IMR-90 (cell line): ENCODE results near the gene FARS2. TPM values are rescaled to one million over a fixed set of nuclear protein-coding genes. Genes with fewer than 3 reads are reported as not detected.

Experiments
- ATAC-seq: fragments of 200-7000 bp; cut with Tn5 transposase; 2 replicates; pipeline ENCODE4 v1.9.1; 2020; ENCODE audit warnings: low read depth, mild to moderate bottlenecking, moderate library complexity
- BruUV-seq: library from RNA; stranded (reverse); fragments of 400-500 nt; replicated peaks from 2 replicates; lab custom pipeline; 2021; lab: Mats Ljungman, UMichigan
- CTCF ChIA-PET: fragments of 300-600 bp; formaldehyde crosslinking; extraction: SDS; loops from one replicate; lab custom pipeline; 2021; ENCODE audit warnings: antibody characterized with exemption; lab: Yijun Ruan, JAX
- POLR2A ChIA-PET: fragments of 300-600 bp; sonication (Branson Sonifier 250); formaldehyde crosslinking; loops from one replicate; lab custom pipeline; 2022; ENCODE audit warnings: antibody characterized with exemption; ENCODE audit not compliant: unreplicated experiment; lab: Charles Lee
- DNase-seq: peaks from one replicate; pipeline ENCODE4 v3.0.0; 2013
- H2AFZ ChIP-seq: replicated peaks from 2 replicates; pipeline ENCODE3; 2013; ENCODE audit warnings: low read length, mild to moderate bottlenecking; ENCODE audit not compliant: poor library complexity
- H2AK5ac ChIP-seq: 2 replicates; pipeline ENCODE4 v1.6.1; 2013; ENCODE audit warnings: low read depth, low read length, inconsistent platforms
- H2AK9ac ChIP-seq: replicated peaks from 2 replicates; pipeline ENCODE3; 2013; ENCODE audit warnings: mild to moderate bottlenecking, low read depth, low read length, moderate library complexity; ENCODE audit not compliant: poor library complexity
- H2BK120ac ChIP-seq: 2 replicates; pipeline ENCODE4 v1.6.1; 2013; ENCODE audit warnings: low read depth, low read length, inconsistent platforms
- H2BK15ac ChIP-seq: 3 replicates; pipeline ENCODE4 v1.6.1; 2013; ENCODE audit warnings: low read depth, low read length, inconsistent platforms
- H2BK20ac ChIP-seq: 2 replicates; pipeline ENCODE4 v1.6.1; 2013; ENCODE audit warnings: low read depth, mild to moderate bottlenecking, inconsistent platforms, low read length, moderate library complexity
- H2BK5ac ChIP-seq: 2 replicates; pipeline ENCODE4 v1.6.1; 2013; ENCODE audit warnings: mild to moderate bottlenecking, low read depth, low read length, inconsistent platforms; ENCODE audit not compliant: poor library complexity, severe bottlenecking
- H3K14ac ChIP-seq: replicated peaks from 2 replicates; pipeline ENCODE4 v1.6.1; 2013; ENCODE audit warnings: low read depth, low read length, inconsistent platforms
- H3K18ac ChIP-seq: 2 replicates; pipeline ENCODE4 v1.6.1; 2013; ENCODE audit warnings: low read depth, low read length, control low read depth
- H3K23ac ChIP-seq: 2 replicates; pipeline ENCODE4 v1.6.1; 2013; ENCODE audit warnings: low read depth, low read length, inconsistent platforms
- H3K27ac ChIP-seq: 2 replicates; pipeline ENCODE4 v1.5.1; 2013; ENCODE audit warnings: mild to moderate bottlenecking, control low read depth, low read length; ENCODE audit not compliant: insufficient read depth
- H3K27me3 ChIP-seq: 2 replicates; pipeline ENCODE4 v1.6.1; 2013; ENCODE audit warnings: low read length; ENCODE audit not compliant: control insufficient read depth, insufficient read depth
- H3K36me3 ChIP-seq: 2 replicates; pipeline ENCODE4 v1.6.1; 2013; ENCODE audit warnings: low read length, mixed read lengths; ENCODE audit not compliant: control insufficient read depth, insufficient read depth
- H3K4ac ChIP-seq: 2 replicates; pipeline ENCODE4 v1.6.1; 2013; ENCODE audit warnings: low read depth, low read length, inconsistent platforms
- H3K4me1 ChIP-seq: 2 replicates; pipeline ENCODE4 v1.6.1; 2013; ENCODE audit warnings: low read length, mixed read lengths; ENCODE audit not compliant: control insufficient read depth, insufficient read depth
- H3K4me2 ChIP-seq: 2 replicates; pipeline ENCODE4 v1.6.1; 2013; ENCODE audit warnings: low read depth, mild to moderate bottlenecking, control low read depth, low read length, moderate library complexity
- H3K4me3 ChIP-seq: 2 replicates; pipeline ENCODE4 v1.5.1; 2013; ENCODE audit warnings: low read depth, mild to moderate bottlenecking, control low read depth, low read length, moderate library complexity; ENCODE audit not compliant: insufficient read depth
- H3K56ac ChIP-seq: 2 replicates; pipeline ENCODE4 v1.6.1; 2013; ENCODE audit warnings: low read length, inconsistent platforms; ENCODE audit not compliant: insufficient read depth; ENCODE audit errors: extremely low read depth
- H3K79me1 ChIP-seq, 2 experiments: 2 replicates each; pipeline ENCODE4 v1.6.1; 2013; ENCODE audit warnings: low read length in 2 of 2, inconsistent platforms in 1 of 2, low read depth in 1 of 2
- H3K9ac ChIP-seq: 2 replicates; pipeline ENCODE4 v1.6.1; 2013; ENCODE audit warnings: low read depth, low read length, control low read depth
- H3K9me1 ChIP-seq: 2 replicates; pipeline ENCODE4 v1.6.1; 2013; ENCODE audit warnings: low read length, inconsistent platforms; ENCODE audit not compliant: insufficient read depth
- H3K9me3 ChIP-seq: 2 replicates; pipeline ENCODE4 v1.6.1; 2013; ENCODE audit warnings: low read length; ENCODE audit not compliant: control insufficient read depth, insufficient read depth
- H4K20me1 ChIP-seq: 2 replicates; pipeline ENCODE4 v1.6.1; 2013; ENCODE audit warnings: low read length, inconsistent platforms; ENCODE audit not compliant: insufficient read depth
- H4K5ac ChIP-seq: 2 replicates; pipeline ENCODE4 v1.6.1; 2013; ENCODE audit warnings: mild to moderate bottlenecking, low read depth, low read length, control low read depth
- H4K8ac ChIP-seq, 2 experiments: 2 replicates each; pipeline ENCODE4 v1.6.1; 2013; ENCODE audit warnings: low read depth in 2 of 2, low read length in 2 of 2, control low read depth in 1 of 2, inconsistent platforms in 1 of 2
- H4K91ac ChIP-seq: 2 replicates; pipeline ENCODE4 v1.6.1; 2013; ENCODE audit warnings: low read depth, low read length, inconsistent platforms; ENCODE audit not compliant: insufficient read depth
- BHLHE40 ChIP-seq: fragments of 150-350 bp; IDR thresholded peaks from 2 replicates; pipeline ENCODE4 v1.6.1; 2016; ENCODE audit warnings: mild to moderate bottlenecking, low read depth, low read length
- CEBPB ChIP-seq: IDR thresholded peaks from 2 replicates; pipeline ENCODE4 v1.6.1; 2012; ENCODE audit warnings: low read depth, low read length, improper control_type of control experiment
- CHD1 ChIP-seq: IDR thresholded peaks from 2 replicates; pipeline ENCODE4 v1.6.1; 2012; ENCODE audit warnings: low read depth, low read length, improper control_type of control experiment
- FOS ChIP-seq: fragments of 150-350 bp; IDR thresholded peaks from 2 replicates; pipeline ENCODE4 v1.6.1; 2016; ENCODE audit warnings: low read depth, low read length
- MAFK ChIP-seq: IDR thresholded peaks from 2 replicates; pipeline ENCODE4 v1.6.1; 2012; ENCODE audit warnings: low read depth, low read length, improper control_type of control experiment
- MAZ ChIP-seq: IDR thresholded peaks from 2 replicates; pipeline ENCODE4 v1.6.1; 2012; ENCODE audit warnings: low read depth, mild to moderate bottlenecking, low read length, improper control_type of control experiment, moderate library complexity, borderline replicate concordance
- MXI1 ChIP-seq: IDR thresholded peaks from 2 replicates; pipeline ENCODE4 v1.6.1; 2012; ENCODE audit warnings: low read depth, mild to moderate bottlenecking, low read length, moderate library complexity, borderline replicate concordance
- NFE2L2 ChIP-seq: fragments of 150-350 bp; IDR thresholded peaks from 2 replicates; pipeline ENCODE4 v1.6.1; 2016; ENCODE audit warnings: low read depth, mild to moderate bottlenecking, low read length
- POLR2A ChIP-seq: IDR thresholded peaks from 2 replicates; pipeline ENCODE4 v1.6.1; 2012; ENCODE audit warnings: mild to moderate bottlenecking, low read depth, low read length
- RAD21 ChIP-seq: IDR thresholded peaks from 2 replicates; pipeline ENCODE4 v1.6.1; 2012; ENCODE audit warnings: low read length, improper control_type of control experiment
- RCOR1 ChIP-seq: IDR thresholded peaks from 2 replicates; pipeline ENCODE4 v1.6.1; 2012; ENCODE audit warnings: mild to moderate bottlenecking, low read length, improper control_type of control experiment; ENCODE audit not compliant: insufficient replicate concordance
- RFX5 ChIP-seq: IDR thresholded peaks from 2 replicates; pipeline ENCODE4 v1.8.0; 2012; ENCODE audit warnings: low read depth, mild to moderate bottlenecking, low read length, moderate library complexity
- SMC3 ChIP-seq: fragments of 150-350 bp; IDR thresholded peaks from 2 replicates; pipeline ENCODE4 v1.6.1; 2016; ENCODE audit warnings: low read depth, mild to moderate bottlenecking, antibody characterized with exemption, low read length, moderate library complexity
- USF2 ChIP-seq: fragments of 150-350 bp; IDR thresholded peaks from 2 replicates; pipeline ENCODE4 v1.6.1; 2017; ENCODE audit warnings: mild to moderate bottlenecking, antibody characterized with exemption, low read length, low read depth
- WGBS, 2 experiments: methylation state at CpG; one replicate each; pipeline versions ENCODE4 v1.1.5 to v1.1.7; 2013; ENCODE audit warnings: missing lambda C conversion rate in 2 of 2; ENCODE audit not compliant: insufficient read length in 1 of 2; ENCODE audit errors: extremely low coverage in 2 of 2; 5-methylcytosine and 5-hydroxymethylcytosine counted together
- dilution Hi-C: fragments of 300-500 bp; cut with HindIII; formaldehyde crosslinking; loops from one replicate; pipeline ENCODE4 v1.14.3; 2018; ENCODE audit warnings: low sequenced_read_pairs; ENCODE audit not compliant: unreplicated experiment
- in situ Hi-C: fragments of 300-500 bp; cut with MboI; formaldehyde crosslinking; loops from 3 replicates; pipeline ENCODE4 v1.14.3; 2019; ENCODE audit warnings: low sequenced_read_pairs, inconsistent platforms, mixed read lengths
- intact Hi-C: fragments of 100-400 bp; cut with micrococcal nuclease; formaldehyde crosslinking; loops from 2 replicates; pipeline ENCODE4 v1.10.0; 2022
- polyA plus RNA-seq, 3 experiments: library from polyadenylated mRNA; depleted of rRNA; stranded (reverse); fragments of >200 nt; gene quantifications; 2 replicates each; pipeline ENCODE4 v1.2.3, GENCODE V29; 2012; ENCODE audit warnings: low replicate concordance in 1 of 3
- total RNA-seq: library from RNA; depleted of rRNA; stranded (reverse); fragments of >200 nt; gene quantifications from 2 replicates; pipeline ENCODE4 v1.2.3, GENCODE V29; 2012
- TF ChIP-seq, protein P1 (sequence below): conservative IDR thresholded peaks from 2 replicates; pipeline ENCODE4 v1.5.1; 2012; ENCODE audit warnings: mild to moderate bottlenecking, low read depth, low read length, improper control_type of control experiment

Gene FARS2
- total and polyA plus RNA-seq, 2 of the 4 experiments (the other 2 are of a cell fraction): 12.1 to 28.9 TPM

DNA sequence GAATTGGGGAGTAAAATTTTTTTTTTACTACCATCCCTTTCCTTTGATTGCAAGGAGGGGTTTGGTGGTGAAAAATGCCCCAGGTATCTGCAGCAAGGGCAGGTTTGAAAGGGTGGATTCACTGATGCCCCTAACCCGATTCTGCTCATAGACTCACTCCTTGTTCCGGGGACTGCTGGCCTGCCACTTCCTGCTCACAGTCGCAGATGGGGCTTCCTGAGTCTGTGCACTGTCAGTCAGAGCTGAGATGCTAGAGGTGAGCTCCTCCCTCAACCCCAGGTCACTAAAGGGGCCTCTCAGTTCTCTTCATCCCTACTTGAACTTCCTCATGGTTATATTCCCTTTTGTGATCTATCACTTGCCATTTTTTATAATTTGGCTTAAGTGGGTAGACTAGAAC, 357.9 kb downstream of the FARS2 start:
- Histone ChIP-seq H4K5ac (no peak overlapping the region), H3K9ac (no peak overlapping the region), H4K8ac (no peak overlapping the region), H2AFZ (no peak overlapping the region), H2BK120ac (no peak overlapping the region), H3K14ac (no peak overlapping the region), H3K27ac (no peak overlapping the region), H3K18ac (no peak overlapping the region), H2AK9ac (no peak overlapping the region), H3K27me3 (no peaks in the 10 kb centered on the region), H2BK5ac (no peak overlapping the region), H3K4me1 (no peaks in the 10 kb centered on the region), H2AK5ac (no peak overlapping the region), H3K79me1 (peaks cover 0 to 3% of the 10 kb centered on the region in 2 experiments; a peak in 1 of 4 replicates), H3K4me3 (no peak overlapping the region), H3K56ac (no peak overlapping the region), H3K4ac (no peak overlapping the region), H3K9me3 (no peaks in the 10 kb centered on the region), H2BK20ac (no peak overlapping the region), H4K20me1 (no peaks in the 10 kb centered on the region), H3K4me2 (no peak overlapping the region), H2BK15ac (no peak overlapping the region), H3K9me1 (no peaks in the 10 kb centered on the region), H3K23ac (no peak overlapping the region), H3K36me3 (no peaks in the 10 kb centered on the region), H4K91ac (no peak overlapping the region)
- TF ChIP-seq CEBPB (no peak), RCOR1 (no peak), FOS (no peak), BHLHE40 (no peak), USF2 (no peak), MXI1 (no peak), POLR2A (no peak), RAD21 (no peak), MAFK (no peak), MAZ (no peak), SMC3 (no peak), NFE2L2 (no peak), RFX5 (no peak), CHD1 (no peak)
- TF ChIP-seq, protein P1, sequence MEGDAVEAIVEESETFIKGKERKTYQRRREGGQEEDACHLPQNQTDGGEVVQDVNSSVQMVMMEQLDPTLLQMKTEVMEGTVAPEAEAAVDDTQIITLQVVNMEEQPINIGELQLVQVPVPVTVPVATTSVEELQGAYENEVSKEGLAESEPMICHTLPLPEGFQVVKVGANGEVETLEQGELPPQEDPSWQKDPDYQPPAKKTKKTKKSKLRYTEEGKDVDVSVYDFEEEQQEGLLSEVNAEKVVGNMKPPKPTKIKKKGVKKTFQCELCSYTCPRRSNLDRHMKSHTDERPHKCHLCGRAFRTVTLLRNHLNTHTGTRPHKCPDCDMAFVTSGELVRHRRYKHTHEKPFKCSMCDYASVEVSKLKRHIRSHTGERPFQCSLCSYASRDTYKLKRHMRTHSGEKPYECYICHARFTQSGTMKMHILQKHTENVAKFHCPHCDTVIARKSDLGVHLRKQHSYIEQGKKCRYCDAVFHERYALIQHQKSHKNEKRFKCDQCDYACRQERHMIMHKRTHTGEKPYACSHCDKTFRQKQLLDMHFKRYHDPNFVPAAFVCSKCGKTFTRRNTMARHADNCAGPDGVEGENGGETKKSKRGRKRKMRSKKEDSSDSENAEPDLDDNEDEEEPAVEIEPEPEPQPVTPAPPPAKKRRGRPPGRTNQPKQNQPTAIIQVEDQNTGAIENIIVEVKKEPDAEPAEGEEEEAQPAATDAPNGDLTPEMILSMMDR: no peak
- intact Hi-C loops: no loop called here
- POLR2A ChIA-PET: no interaction called here
- DNase-seq (no peak), ATAC-seq (no peak)
- BruUV-seq: no TSS peak
- no CpG with 5 or more reads among the region's 3 CpGs for WGBS, 2 experiments
- in situ Hi-C loops: no loop called here
- dilution Hi-C loops: no loop called here
- CTCF ChIA-PET: no interaction called here
